ENCODE results near the gene DNAJC5.

- TF ChIP-seq CTCF (conservative IDR thresholded peaks at IDR 0.05; ENCODE audit: low read length) (no peak), EZH2phosphoT487 (IDR thresholded peaks at IDR 0.05; ENCODE audit: borderline replicate concordance, low read depth, low read length) (no peak)
Observed at GRCh38 chr20:63915471-63915870, 20.5 kb downstream of the DNAJC5 start.

Measured in OCI-LY7 (cell line).